Heart left ventricle (tissue), 16 donors: Measurements from ENCODE around the gene ZNF106. TPM values are rescaled to one million over a fixed set of nuclear protein-coding genes. Genes with fewer than 3 reads are reported as not detected.

Experiments
- ATAC-seq, 4 donors: fragments of 200-7000 bp; cut with Tn5 transposase; one replicate each; pipeline ENCODE4 v1.9.1; 2020 to 2022; ENCODE audit warnings: moderate library complexity in 4 of 4, mild to moderate bottlenecking in 3 of 4, moderate number of reproducible peaks in 1 of 4
- DNase-seq, 5 donors: peaks; one replicate each; pipeline ENCODE4 v3.0.0-alpha.2; 2020
- H3K27ac ChIP-seq, 12 donors: fragments of 200-600 bp; sonication (generic) in 4 of 12; one replicate each; pipeline versions ENCODE4 v1.5.0 to v1.8.0; 2016 to 2022; ENCODE audit warnings: mild to moderate bottlenecking in 2 of 12
- H3K27me3 ChIP-seq, 9 donors: fragments of 200-600 bp; sonication (generic) in 2 of 9; one replicate each; pipeline versions ENCODE4 v1.5.1 to v1.8.0; 2016 to 2022; ENCODE audit warnings: mild to moderate bottlenecking in 3 of 9
- H3K36me3 ChIP-seq, 9 donors: fragments of 200-600 bp; sonication (generic) in 2 of 9; one replicate each; pipeline versions ENCODE4 v1.5.0 to v1.8.0; 2018 to 2022; ENCODE audit warnings: mild to moderate bottlenecking in 2 of 9
- H3K4me1 ChIP-seq, 12 donors: fragments of 200-600 bp; sonication (generic) in 4 of 12; one replicate each; pipeline versions ENCODE4 v1.5.0 to v1.8.0; 2016 to 2022; ENCODE audit warnings: mild to moderate bottlenecking in 3 of 12
- H3K4me3 ChIP-seq, 12 donors: fragments of 200-600 bp; sonication (generic) in 4 of 12; one replicate each; pipeline versions ENCODE4 v1.5.0 to v1.8.0; 2017 to 2022; ENCODE audit warnings: mild to moderate bottlenecking in 9 of 12, moderate library complexity in 4 of 12
- H3K9me3 ChIP-seq, 12 donors: fragments of 200-600 bp; sonication (generic) in 4 of 12; one replicate each; pipeline versions ENCODE4 v1.5.0 to v1.8.0; 2016 to 2022; ENCODE audit warnings: mild to moderate bottlenecking in 1 of 12
- POLR2A ChIP-seq, 2 donors: fragments of 450-650 bp; IDR thresholded peaks; one replicate each; pipeline ENCODE4 v1.6.1; 2017; ENCODE audit warnings: antibody characterized with exemption in 2 of 2, mild to moderate bottlenecking in 2 of 2, moderate library complexity in 2 of 2
- WGBS, 4 donors: extraction: QIAGEN DNeasy Blood & Tissue Kit in 2 of 4; methylation state at CpG; one replicate each; pipeline versions ENCODE4 v1.1.5 to v1.1.7; 2013 to 2018; 5-methylcytosine and 5-hydroxymethylcytosine counted together
- intact Hi-C, 10 donors: fragments of 100-400 bp; cut with DNase I; formaldehyde crosslinking; loops; one replicate each; pipeline versions ENCODE4 v1.11.1 to v1.14.2; 2022
- long read RNA-seq, 3 donors: library from polyadenylated mRNA; unstranded; transcript quantifications; one replicate each; pipeline ENCODE4 v2.0.0, GENCODE V29; 2020 to 2021
- polyA plus RNA-seq, 2 donors: library from polyadenylated mRNA; stranded (reverse); fragments of 200-250 nt; gene quantifications; one replicate each; pipeline ENCODE4 v1.2.3, GENCODE V29; 2013
- total RNA-seq, 9 donors: library from RNA; depleted of rRNA in 2 of 9; stranded (reverse); fragments of >200 nt in 2 of 9; fragmentation: NEBNext Ultra II Directional in 3 of 9; extraction: Animal tissue kit (Norgen Biotek cat#: 25700) in 3 of 9; gene quantifications; one replicate each; pipeline versions ENCODE4 v1.1.0 to v1.2.4, GENCODE V29; 2016 to 2023
- TF ChIP-seq, protein P1 (sequence below), 12 donors: fragments of 200-600 bp; sonication (generic) in 4 of 12; IDR thresholded peaks; one replicate each; pipeline versions ENCODE4 v1.5.0 to v1.8.0; 2018 to 2022; ENCODE audit warnings: antibody characterized with exemption in 12 of 12, mild to moderate bottlenecking in 5 of 12
- donor health status: ischemic (EF 13 %, LVEDD 7.1; RV severe dilation, severe dysfunction).
- donor health status: healthy with polysubstance abuse.
- donor health status: DM: no; HTN: yes; CAD: no.
- donor health status: DM: no; HTN: no; CAD: no.
- donor health status: ischemic (EF 25% LVEDD 6.9; RV normal size, moderate dysfunction).
- donor health status: ischemic (EF 25% LVEDD 5.7; RV mildly dilated, moderate dysfunction).
- donor health status: healthy.
- donor health status: DM: yes; HTN: yes; CAD: no.
- donor health status: ischemic (EF 35%, LVEDD 5.7; RV mildly dilated, moderate dysfunction).
- donor health status: nonischemic (EF 11% LVEDD 7.7; RV severe dilation, severe dysfunction).
- donor health status: DM: yes; HTN: yes; CAD: no.
- donor health status: PGD.
- donor health status: ischemic (EF 29% LVEDD 5.4; RV normal size, mild dysfunction).
- donor health status: nonischemic (EF 23%, LVEDD 6.1; RV moderate dilation, normal function).

ZNF106 gene
- total RNA-seq: 100 to 1,000 TPM; 335 to 999 (median 717) TPM
- polyA plus RNA-seq: 100 to 1,000 TPM; 135 to 196 TPM
- long read RNA-seq, donor 1, full-length matches to known transcripts: 11 of 633 reads
- long read RNA-seq, donor 1, partial matches to known transcripts: 407 of 633 reads
- long read RNA-seq, donor 1, other reads (novel, unspliced or antisense): 215 of 633 reads
- long read RNA-seq, donor 2, full-length matches to known transcripts: 12 of 2,850 reads
- long read RNA-seq, donor 2, partial matches to known transcripts: 2,660 of 2,850 reads
- long read RNA-seq, donor 2, other reads (novel, unspliced or antisense): 178 of 2,850 reads
- long read RNA-seq, donor 3, full-length matches to known transcripts: 29 of 559 reads
- long read RNA-seq, donor 3, partial matches to known transcripts: 356 of 559 reads
- long read RNA-seq, donor 3, other reads (novel, unspliced or antisense): 174 of 559 reads

- Histone ChIP-seq H3K27ac (peak within 1 kb of the TSS; percentile 86 to 99 (median 94)), H3K4me1 (peaks cover 0 to 62% (median 35%) of the 10 kb centered on the region in 12 donors), H3K4me3 (peak within 1 kb of the TSS; percentile 52 to 96 (median 87)), H3K27me3 (no peaks in the 10 kb centered on the region), H3K9me3 (no peaks in the 10 kb centered on the region), H3K36me3 (peaks cover 0 to 2% (median 0%) of the 10 kb centered on the region in 9 donors)
- TF ChIP-seq, protein P1, sequence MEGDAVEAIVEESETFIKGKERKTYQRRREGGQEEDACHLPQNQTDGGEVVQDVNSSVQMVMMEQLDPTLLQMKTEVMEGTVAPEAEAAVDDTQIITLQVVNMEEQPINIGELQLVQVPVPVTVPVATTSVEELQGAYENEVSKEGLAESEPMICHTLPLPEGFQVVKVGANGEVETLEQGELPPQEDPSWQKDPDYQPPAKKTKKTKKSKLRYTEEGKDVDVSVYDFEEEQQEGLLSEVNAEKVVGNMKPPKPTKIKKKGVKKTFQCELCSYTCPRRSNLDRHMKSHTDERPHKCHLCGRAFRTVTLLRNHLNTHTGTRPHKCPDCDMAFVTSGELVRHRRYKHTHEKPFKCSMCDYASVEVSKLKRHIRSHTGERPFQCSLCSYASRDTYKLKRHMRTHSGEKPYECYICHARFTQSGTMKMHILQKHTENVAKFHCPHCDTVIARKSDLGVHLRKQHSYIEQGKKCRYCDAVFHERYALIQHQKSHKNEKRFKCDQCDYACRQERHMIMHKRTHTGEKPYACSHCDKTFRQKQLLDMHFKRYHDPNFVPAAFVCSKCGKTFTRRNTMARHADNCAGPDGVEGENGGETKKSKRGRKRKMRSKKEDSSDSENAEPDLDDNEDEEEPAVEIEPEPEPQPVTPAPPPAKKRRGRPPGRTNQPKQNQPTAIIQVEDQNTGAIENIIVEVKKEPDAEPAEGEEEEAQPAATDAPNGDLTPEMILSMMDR (IDR thresholded peaks at IDR 0.05): peak in 2 of 12 donors; percentile 20 to 25
- peak; percentile 57 to 95 for TF ChIP-seq POLR2A (IDR thresholded peaks at IDR 0.05)
- ATAC-seq (peak; percentile 37 to 69 (median 67)), DNase-seq (peak; percentile 87 to 94 (median 89))
- intact Hi-C loops: loop anchor here in 1 of 10 donors (10.0 kb wide), 1 partner anchor 216 kb away; the partner anchor contains the start of genes GANC and TMEM87A
- 0 to 1% (median 1%) methylated on average over 45 to 51 of the region's 51 CpGs for WGBS, 4 donors
These were observed at the start of gene ZNF106 for GRCh38 chr15:42490671-42491538. TSS of gene ZNF106 (minus strand) at chr15:42491141. CDS start at chr15:42472289, 18,852 bp downstream.

DNA sequence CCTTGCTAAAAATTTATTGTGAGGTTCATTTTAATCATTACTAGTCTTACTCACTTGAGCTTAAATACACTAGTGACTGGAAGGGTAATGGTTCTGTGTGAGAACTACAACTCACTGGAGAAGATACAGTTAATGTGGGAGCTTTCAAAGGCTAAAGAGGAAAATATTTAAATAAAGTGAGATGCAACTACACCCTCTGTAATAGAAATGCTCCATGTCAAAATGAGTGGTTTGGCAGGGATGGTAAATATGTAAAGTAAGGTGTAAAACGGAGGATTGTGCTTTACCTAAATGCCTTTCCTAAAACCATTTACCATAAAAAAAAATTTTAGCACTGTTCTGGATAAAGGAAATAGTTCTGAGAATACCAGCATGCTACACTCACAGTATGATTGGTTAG, 42.3 kb upstream of the ZNF106 start:
- intact Hi-C loops: no loop called here
- 89 to 95% (median 93%) methylated on average over 1 of the region's 1 CpG for WGBS, 4 donors
- H3K4me3 ChIP-seq: no peak overlapping the region
- no peaks in the 10 kb centered on the region for H3K9me3 ChIP-seq
- DNase-seq: no peak
- TF ChIP-seq, protein P1 (IDR thresholded peaks at IDR 0.05): no peak
- no peak for TF ChIP-seq POLR2A (IDR thresholded peaks at IDR 0.05)
- H3K27ac ChIP-seq: no peak overlapping the region
- no peaks in the 10 kb centered on the region for H3K4me1 ChIP-seq
- peaks cover 0 to 95% (median 82%) of the 10 kb centered on the region in 9 donors for H3K36me3 ChIP-seq
- no peak for ATAC-seq
- H3K27me3 ChIP-seq: no peaks in the 10 kb centered on the region

DNA sequence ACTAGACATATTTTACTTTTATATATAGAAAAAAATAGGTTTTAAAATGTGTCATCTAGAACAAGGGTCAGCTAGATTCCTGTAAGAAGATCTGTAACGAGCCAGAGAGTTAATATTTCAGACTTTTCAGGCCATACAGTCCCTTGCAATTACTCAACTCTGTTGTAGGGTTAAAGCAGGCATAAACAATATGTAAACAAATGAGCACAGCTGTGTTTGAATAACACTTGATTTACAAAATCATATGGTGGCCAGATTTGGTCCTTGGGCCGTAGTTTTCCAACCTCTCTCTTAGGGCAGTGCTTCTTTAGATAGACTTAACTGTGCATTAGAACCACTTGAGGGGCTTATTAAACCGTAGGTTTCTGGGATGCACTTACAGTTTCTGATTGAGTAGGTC, 38.0 kb upstream of the ZNF106 start:
- Histone ChIP-seq H3K27me3 (no peaks in the 10 kb centered on the region), H3K36me3 (peaks cover 0 to 95% (median 86%) of the 10 kb centered on the region in 9 donors), H3K9me3 (no peaks in the 10 kb centered on the region), H3K4me1 (no peaks in the 10 kb centered on the region), H3K4me3 (no peak overlapping the region), H3K27ac (no peak overlapping the region)
- intact Hi-C loops: no loop called here
- TF ChIP-seq, protein P1 (IDR thresholded peaks at IDR 0.05): no peak
- no peak for TF ChIP-seq POLR2A (IDR thresholded peaks at IDR 0.05)
- DNase-seq (no peak), ATAC-seq (no peak)
- WGBS, 4 donors: 94 to 98% (median 95%) methylated on average over 3 of the region's 3 CpGs
